ENCODE results near the gene DLGAP1. TPM values are rescaled to one million over a fixed set of nuclear protein-coding genes. Genes with fewer than 3 reads are reported as not detected.

The DLGAP1 gene
- total RNA-seq, 2 experiments from 2014 or later = 0.31 to 0.36 TPM

DNA sequence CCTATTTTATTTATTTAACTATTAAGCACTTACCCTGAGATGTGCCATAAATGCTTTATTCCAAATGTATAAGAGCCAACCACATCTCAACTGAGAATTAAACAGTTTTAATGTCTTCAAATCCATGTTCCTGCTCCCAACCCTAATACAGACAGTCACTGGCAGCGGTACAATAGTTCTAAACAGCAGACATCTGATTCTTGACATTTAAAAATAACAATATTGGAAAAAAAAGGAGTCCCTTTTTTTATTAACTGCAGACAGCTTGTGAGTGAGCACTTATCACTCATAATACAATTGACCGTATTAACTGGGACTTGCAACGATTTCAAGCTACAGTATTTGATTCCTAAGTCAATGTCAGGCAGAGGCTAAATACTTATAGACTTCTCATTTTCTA is 580.5 kb downstream of the DLGAP1 start:
- CTCF ChIA-PET = no interaction called here
- TF ChIP-seq, protein P1, sequence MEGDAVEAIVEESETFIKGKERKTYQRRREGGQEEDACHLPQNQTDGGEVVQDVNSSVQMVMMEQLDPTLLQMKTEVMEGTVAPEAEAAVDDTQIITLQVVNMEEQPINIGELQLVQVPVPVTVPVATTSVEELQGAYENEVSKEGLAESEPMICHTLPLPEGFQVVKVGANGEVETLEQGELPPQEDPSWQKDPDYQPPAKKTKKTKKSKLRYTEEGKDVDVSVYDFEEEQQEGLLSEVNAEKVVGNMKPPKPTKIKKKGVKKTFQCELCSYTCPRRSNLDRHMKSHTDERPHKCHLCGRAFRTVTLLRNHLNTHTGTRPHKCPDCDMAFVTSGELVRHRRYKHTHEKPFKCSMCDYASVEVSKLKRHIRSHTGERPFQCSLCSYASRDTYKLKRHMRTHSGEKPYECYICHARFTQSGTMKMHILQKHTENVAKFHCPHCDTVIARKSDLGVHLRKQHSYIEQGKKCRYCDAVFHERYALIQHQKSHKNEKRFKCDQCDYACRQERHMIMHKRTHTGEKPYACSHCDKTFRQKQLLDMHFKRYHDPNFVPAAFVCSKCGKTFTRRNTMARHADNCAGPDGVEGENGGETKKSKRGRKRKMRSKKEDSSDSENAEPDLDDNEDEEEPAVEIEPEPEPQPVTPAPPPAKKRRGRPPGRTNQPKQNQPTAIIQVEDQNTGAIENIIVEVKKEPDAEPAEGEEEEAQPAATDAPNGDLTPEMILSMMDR (IDR thresholded peaks at IDR 0.05) = no peak
- no peaks in the 10 kb centered on the region for H3K4me1 ChIP-seq (ENCODE audit: insufficient read depth, low read length)
- H3K4me3 ChIP-seq (ENCODE audit: low read length) = no peak overlapping the region
- no peaks in the 10 kb centered on the region for H3K36me3 ChIP-seq (ENCODE audit: insufficient read depth, low read length)
- Mint-ChIP-seq H3K4me1 (ENCODE audit: low read depth) (no peaks in the 10 kb centered on the region), H3K4me3 (no peak overlapping the region), H3K36me3 (ENCODE audit: low read depth) (no peaks in the 10 kb centered on the region), H3K27ac (no peak overlapping the region), H3K9me3 (no peaks in the 10 kb centered on the region), H3K27me3 (peaks cover 58% of the 10 kb centered on the region)
- POLR2A ChIA-PET = no interaction called here
- intact Hi-C loops (cut with DNase I, micrococcal nuclease) = no loop called here
- ATAC-seq (ENCODE audit: poor library complexity) (no peak), DNase-seq (no peak)
- no peak overlapping the region for H3K27ac ChIP-seq (ENCODE audit: low read depth in 1 of 2, low read length in 2 of 2)
- H3K27me3 ChIP-seq (ENCODE audit: control insufficient read depth in 1 of 2, insufficient read depth in 2 of 2, low read length in 2 of 2) = no peaks in the 10 kb centered on the region
- H3K9me3 ChIP-seq (ENCODE audit: control insufficient read depth in 1 of 2, insufficient read depth in 1 of 2, low read length in 2 of 2) = peaks cover 0 to 7% of the 10 kb centered on the region in 2 experiments

DNA sequence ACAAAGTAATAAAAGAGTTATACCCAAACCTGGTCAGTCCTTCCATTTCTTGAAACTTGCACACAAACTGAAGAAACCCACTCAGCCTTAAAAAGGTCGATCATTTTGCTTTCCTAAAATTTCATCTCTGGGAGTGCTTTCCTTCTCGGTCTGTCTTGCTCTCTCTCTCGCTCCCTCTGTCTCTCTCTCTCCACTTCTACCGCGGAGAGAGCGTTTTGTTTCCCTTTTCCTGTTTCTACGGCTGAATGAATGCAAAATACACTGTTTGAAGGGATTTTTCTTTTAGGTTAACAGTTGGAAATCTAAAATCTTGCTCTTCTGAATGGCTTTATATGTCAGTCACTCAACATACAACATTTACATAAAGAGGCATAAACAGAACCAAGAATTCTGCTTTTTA is 581.0 kb downstream of the DLGAP1 start:
- H3K36me3 ChIP-seq (ENCODE audit: insufficient read depth, low read length) = no peaks in the 10 kb centered on the region
- DNase-seq (no peak), ATAC-seq (ENCODE audit: poor library complexity) (no peak)
- H3K27ac ChIP-seq (ENCODE audit: low read depth in 1 of 2, low read length in 2 of 2) = no peak overlapping the region
- H3K4me1 ChIP-seq (ENCODE audit: insufficient read depth, low read length) = no peaks in the 10 kb centered on the region
- no peaks in the 10 kb centered on the region for H3K27me3 ChIP-seq (ENCODE audit: control insufficient read depth in 1 of 2, insufficient read depth in 2 of 2, low read length in 2 of 2)
- H3K4me3 ChIP-seq (ENCODE audit: low read length) = no peak overlapping the region
- no peak overlapping the region for H3K4me3 Mint-ChIP-seq
- H3K27ac Mint-ChIP-seq = no peak overlapping the region
- peaks cover 0 to 2% of the 10 kb centered on the region in 2 experiments for H3K9me3 ChIP-seq (ENCODE audit: control insufficient read depth in 1 of 2, insufficient read depth in 1 of 2, low read length in 2 of 2)
- no peaks in the 10 kb centered on the region for H3K9me3 Mint-ChIP-seq
- ChIA-PET CTCF (no interaction called here), POLR2A (no interaction called here)
- intact Hi-C loops (cut with DNase I, micrococcal nuclease) = no loop called here
- no peaks in the 10 kb centered on the region for H3K36me3 Mint-ChIP-seq (ENCODE audit: low read depth)
- H3K4me1 Mint-ChIP-seq (ENCODE audit: low read depth) = no peaks in the 10 kb centered on the region
- peaks cover 58% of the 10 kb centered on the region for H3K27me3 Mint-ChIP-seq
- TF ChIP-seq, protein P1 (IDR thresholded peaks at IDR 0.05) = no peak

DNA sequence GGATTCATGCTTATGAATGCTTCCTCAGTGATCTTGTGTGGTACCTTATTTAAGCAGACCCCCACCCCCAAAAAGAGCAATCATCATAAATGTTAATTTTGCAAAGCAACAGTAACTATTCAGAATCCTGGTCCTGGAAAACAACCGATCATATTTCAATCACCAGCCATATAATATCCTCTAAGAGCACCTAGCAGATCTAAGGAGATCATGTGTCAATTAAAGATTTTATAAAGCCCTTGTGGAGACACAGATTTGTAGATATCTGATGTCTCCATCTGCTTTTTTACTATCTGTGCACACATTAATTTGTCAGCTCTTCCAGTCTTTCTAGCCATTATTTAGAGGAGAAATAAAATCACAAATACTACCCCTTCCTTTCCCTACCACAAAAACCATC is 581.4 kb downstream of the DLGAP1 start:
- Histone ChIP-seq H3K36me3 (ENCODE audit: insufficient read depth, low read length) (no peaks in the 10 kb centered on the region), H3K4me1 (ENCODE audit: insufficient read depth, low read length) (no peaks in the 10 kb centered on the region), H3K27me3 (ENCODE audit: control insufficient read depth in 1 of 2, insufficient read depth in 2 of 2, low read length in 2 of 2) (no peaks in the 10 kb centered on the region), H3K4me3 (ENCODE audit: low read length) (no peak overlapping the region), H3K27ac (ENCODE audit: low read depth in 1 of 2, low read length in 2 of 2) (no peak overlapping the region), H3K9me3 (ENCODE audit: control insufficient read depth in 1 of 2, insufficient read depth in 1 of 2, low read length in 2 of 2) (no peaks in the 10 kb centered on the region)
- no peaks in the 10 kb centered on the region for H3K9me3 Mint-ChIP-seq
- peaks cover 56% of the 10 kb centered on the region for H3K27me3 Mint-ChIP-seq
- POLR2A ChIA-PET = no interaction called here
- ATAC-seq (ENCODE audit: poor library complexity) (no peak), DNase-seq (no peak)
- CTCF ChIA-PET = no interaction called here
- H3K36me3 Mint-ChIP-seq (ENCODE audit: low read depth) = no peaks in the 10 kb centered on the region
- no peak overlapping the region for H3K4me3 Mint-ChIP-seq
- H3K27ac Mint-ChIP-seq = no peak overlapping the region
- H3K4me1 Mint-ChIP-seq (ENCODE audit: low read depth) = no peaks in the 10 kb centered on the region
- intact Hi-C loops (cut with DNase I, micrococcal nuclease) = no loop called here
- TF ChIP-seq, protein P1 (IDR thresholded peaks at IDR 0.05) = no peak

Data from CD4-positive, alpha-beta T cell (primary cell).